ENCODE measurements around the gene HELB.

DNA sequence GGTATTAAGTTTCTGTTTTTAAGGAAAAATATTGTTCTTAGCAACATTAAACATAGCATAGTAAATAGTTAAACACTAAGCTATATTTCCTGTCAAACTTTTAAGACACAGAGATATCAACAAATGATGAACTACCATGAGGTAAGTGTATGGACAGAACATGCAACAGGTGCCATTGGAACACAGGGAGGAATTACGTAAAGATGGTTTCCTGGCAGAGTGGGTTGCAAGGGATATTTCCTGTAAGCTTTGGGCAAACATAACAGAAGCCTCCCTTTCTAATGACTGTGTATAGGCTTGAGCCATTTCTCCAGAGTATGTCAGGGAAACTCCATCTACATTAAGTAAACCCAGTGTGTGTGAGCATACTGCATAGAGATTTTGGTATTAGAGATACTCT is 31.7 kb upstream of the HELB start:
- TF ChIP-seq SRF (IDR thresholded peaks at IDR 0.05; ENCODE audit: low read depth) (no peak), CEBPB (IDR thresholded peaks at IDR 0.05; ENCODE audit: low read depth) (no peak)
- TF ChIP-seq, protein P1, sequence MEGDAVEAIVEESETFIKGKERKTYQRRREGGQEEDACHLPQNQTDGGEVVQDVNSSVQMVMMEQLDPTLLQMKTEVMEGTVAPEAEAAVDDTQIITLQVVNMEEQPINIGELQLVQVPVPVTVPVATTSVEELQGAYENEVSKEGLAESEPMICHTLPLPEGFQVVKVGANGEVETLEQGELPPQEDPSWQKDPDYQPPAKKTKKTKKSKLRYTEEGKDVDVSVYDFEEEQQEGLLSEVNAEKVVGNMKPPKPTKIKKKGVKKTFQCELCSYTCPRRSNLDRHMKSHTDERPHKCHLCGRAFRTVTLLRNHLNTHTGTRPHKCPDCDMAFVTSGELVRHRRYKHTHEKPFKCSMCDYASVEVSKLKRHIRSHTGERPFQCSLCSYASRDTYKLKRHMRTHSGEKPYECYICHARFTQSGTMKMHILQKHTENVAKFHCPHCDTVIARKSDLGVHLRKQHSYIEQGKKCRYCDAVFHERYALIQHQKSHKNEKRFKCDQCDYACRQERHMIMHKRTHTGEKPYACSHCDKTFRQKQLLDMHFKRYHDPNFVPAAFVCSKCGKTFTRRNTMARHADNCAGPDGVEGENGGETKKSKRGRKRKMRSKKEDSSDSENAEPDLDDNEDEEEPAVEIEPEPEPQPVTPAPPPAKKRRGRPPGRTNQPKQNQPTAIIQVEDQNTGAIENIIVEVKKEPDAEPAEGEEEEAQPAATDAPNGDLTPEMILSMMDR (IDR thresholded peaks at IDR 0.05 in 2 of 3, conservative IDR thresholded peaks at IDR 0.05 in 1 of 3; ENCODE audit: borderline replicate concordance in 1 of 3, insufficient read depth in 1 of 3, low read depth in 2 of 3, low read length in 2 of 3) = no peak
- TF ChIP-seq, protein P2, sequence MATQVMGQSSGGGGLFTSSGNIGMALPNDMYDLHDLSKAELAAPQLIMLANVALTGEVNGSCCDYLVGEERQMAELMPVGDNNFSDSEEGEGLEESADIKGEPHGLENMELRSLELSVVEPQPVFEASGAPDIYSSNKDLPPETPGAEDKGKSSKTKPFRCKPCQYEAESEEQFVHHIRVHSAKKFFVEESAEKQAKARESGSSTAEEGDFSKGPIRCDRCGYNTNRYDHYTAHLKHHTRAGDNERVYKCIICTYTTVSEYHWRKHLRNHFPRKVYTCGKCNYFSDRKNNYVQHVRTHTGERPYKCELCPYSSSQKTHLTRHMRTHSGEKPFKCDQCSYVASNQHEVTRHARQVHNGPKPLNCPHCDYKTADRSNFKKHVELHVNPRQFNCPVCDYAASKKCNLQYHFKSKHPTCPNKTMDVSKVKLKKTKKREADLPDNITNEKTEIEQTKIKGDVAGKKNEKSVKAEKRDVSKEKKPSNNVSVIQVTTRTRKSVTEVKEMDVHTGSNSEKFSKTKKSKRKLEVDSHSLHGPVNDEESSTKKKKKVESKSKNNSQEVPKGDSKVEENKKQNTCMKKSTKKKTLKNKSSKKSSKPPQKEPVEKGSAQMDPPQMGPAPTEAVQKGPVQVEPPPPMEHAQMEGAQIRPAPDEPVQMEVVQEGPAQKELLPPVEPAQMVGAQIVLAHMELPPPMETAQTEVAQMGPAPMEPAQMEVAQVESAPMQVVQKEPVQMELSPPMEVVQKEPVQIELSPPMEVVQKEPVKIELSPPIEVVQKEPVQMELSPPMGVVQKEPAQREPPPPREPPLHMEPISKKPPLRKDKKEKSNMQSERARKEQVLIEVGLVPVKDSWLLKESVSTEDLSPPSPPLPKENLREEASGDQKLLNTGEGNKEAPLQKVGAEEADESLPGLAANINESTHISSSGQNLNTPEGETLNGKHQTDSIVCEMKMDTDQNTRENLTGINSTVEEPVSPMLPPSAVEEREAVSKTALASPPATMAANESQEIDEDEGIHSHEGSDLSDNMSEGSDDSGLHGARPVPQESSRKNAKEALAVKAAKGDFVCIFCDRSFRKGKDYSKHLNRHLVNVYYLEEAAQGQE (IDR thresholded peaks at IDR 0.05; ENCODE audit: low read depth) = no peak

Measured in HCT116 (cell line).